ENCODE results near the gene GFOD1.
A peak's percentile ranks its signal among the peaks of the same experiment; 100 is the strongest.

GFOD1 gene

DNA sequence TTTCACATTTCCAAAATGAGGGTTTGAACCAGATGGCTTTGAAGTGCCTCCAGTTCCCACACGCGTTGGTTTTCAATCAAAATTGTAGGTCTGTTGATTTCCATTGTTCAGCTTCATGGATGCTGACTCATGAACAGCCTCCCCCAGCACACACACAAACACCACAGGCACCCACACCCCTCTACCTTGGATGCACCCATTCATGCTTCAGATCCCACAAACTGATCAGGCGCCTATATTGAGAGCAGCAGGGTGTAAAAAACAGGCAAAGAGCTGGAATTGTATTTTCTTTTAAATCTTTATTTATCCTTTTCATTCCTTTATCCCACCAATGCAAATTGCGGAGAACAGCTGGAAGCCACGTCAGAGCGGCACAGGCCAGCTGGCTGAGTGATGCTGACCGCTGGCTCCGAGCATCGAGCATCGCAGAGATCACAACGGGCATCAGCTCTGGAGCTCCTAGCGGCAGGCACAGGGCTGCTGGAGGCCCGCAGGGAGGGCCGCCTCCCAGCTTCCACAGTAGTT is 129.8 kb downstream of the GFOD1 start:
- H3K9ac ChIP-seq (ENCODE audit: low read depth, low read length, poor library complexity, severe bottlenecking) = no peak overlapping the region
- TF ChIP-seq CTCF (conservative IDR thresholded peaks at IDR 0.05; ENCODE audit: low read length) (no peak), EZH2phosphoT487 (IDR thresholded peaks at IDR 0.05; ENCODE audit: borderline replicate concordance) (no peak)
- H3K79me2 ChIP-seq (ENCODE audit: insufficient read depth, low read length) = no peaks in the 10 kb centered on the region
- H3K27me3 ChIP-seq (ENCODE audit: insufficient read depth, low read length, poor library complexity, severe bottlenecking) = no peaks in the 10 kb centered on the region
- no peak overlapping the region for H2AFZ ChIP-seq (ENCODE audit: low read length)
- H3K4me2 ChIP-seq (ENCODE audit: low read depth, low read length, poor library complexity, severe bottlenecking) = no peak overlapping the region
- H3K36me3 ChIP-seq (ENCODE audit: insufficient read depth, low read length) = no peaks in the 10 kb centered on the region
- H3K9me2 ChIP-seq (replicated peaks; ENCODE audit: low read depth, low read length) = no peaks in the 10 kb centered on the region
- H3F3A ChIP-seq (ENCODE audit: low read depth) = peaks cover 4% of the 10 kb centered on the region; the same call in 1 of the 2 replicates
- H4K20me1 ChIP-seq (ENCODE audit: insufficient read depth, low read length, poor library complexity, severe bottlenecking) = no peaks in the 10 kb centered on the region
- H3K9me3 ChIP-seq (ENCODE audit: insufficient read depth, low read depth, low read length) = no peaks in the 10 kb centered on the region
- H3K4me3 ChIP-seq (ENCODE audit: low read length, poor library complexity, severe bottlenecking) = no peak overlapping the region
- H3K4me1 ChIP-seq (ENCODE audit: insufficient read depth, low read length, poor library complexity, severe bottlenecking) = peaks cover 40% of the 10 kb centered on the region

DNA sequence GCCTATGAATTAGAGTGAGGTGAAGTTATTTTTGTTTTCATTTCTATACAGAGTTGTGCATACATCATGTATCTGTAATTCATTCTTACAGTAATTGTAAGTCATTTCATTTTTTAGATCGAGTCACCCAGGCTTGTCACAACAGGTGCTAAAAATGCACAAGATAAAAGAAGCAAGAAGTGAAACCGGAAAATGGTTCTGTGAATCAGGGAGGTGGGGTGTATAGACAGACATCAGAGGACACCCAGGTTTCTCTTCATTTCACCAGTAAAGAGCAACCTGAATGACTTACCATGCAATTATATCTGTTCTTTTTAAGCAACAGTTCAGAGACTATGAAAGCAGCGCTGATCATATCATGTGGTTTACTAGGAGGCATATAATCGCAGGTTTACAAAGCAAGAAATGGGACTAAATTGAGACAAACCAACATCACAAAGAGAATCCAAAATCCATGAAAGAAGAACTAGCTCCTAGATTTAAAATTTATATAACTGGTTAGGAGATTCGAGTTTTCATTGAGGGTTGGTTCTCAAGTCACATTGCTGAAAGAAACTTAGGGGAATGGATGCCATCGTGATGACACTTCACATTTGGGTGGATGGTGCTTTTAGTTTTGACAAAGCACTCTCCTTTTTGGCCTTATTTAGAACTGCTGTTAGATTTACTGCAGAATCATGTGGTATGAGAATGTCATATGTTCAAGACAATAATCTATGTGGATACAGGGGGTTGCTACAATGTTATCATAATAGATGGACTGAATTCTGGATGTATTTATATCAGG is 131.2 kb downstream of the GFOD1 start:
- Histone ChIP-seq H3K79me2 (ENCODE audit: insufficient read depth, low read length) (no peaks in the 10 kb centered on the region), H3K9me3 (ENCODE audit: insufficient read depth, low read depth, low read length) (no peaks in the 10 kb centered on the region), H3K36me3 (ENCODE audit: insufficient read depth, low read length) (no peaks in the 10 kb centered on the region), H4K20me1 (ENCODE audit: insufficient read depth, low read length, poor library complexity, severe bottlenecking) (no peaks in the 10 kb centered on the region), H3K4me3 (ENCODE audit: low read length, poor library complexity, severe bottlenecking) (peak overlapping the region; percentile 64), H3K4me1 (ENCODE audit: insufficient read depth, low read length, poor library complexity, severe bottlenecking) (peaks cover 38% of the 10 kb centered on the region), H2AFZ (ENCODE audit: low read length) (no peak overlapping the region), H3F3A (ENCODE audit: low read depth) (peaks cover 4% of the 10 kb centered on the region; the same call in 1 of the 2 replicates), H3K9ac (ENCODE audit: low read depth, low read length, poor library complexity, severe bottlenecking) (peak overlapping the region; percentile 31), H3K27me3 (ENCODE audit: insufficient read depth, low read length, poor library complexity, severe bottlenecking) (no peaks in the 10 kb centered on the region), H3K9me2 (replicated peaks; ENCODE audit: low read depth, low read length) (no peaks in the 10 kb centered on the region), H3K4me2 (ENCODE audit: low read depth, low read length, poor library complexity, severe bottlenecking) (peak overlapping the region; percentile 91)
- no peak for TF ChIP-seq CTCF (conservative IDR thresholded peaks at IDR 0.05; ENCODE audit: low read length)
- no peak for TF ChIP-seq EZH2phosphoT487 (IDR thresholded peaks at IDR 0.05; ENCODE audit: borderline replicate concordance)

DNA sequence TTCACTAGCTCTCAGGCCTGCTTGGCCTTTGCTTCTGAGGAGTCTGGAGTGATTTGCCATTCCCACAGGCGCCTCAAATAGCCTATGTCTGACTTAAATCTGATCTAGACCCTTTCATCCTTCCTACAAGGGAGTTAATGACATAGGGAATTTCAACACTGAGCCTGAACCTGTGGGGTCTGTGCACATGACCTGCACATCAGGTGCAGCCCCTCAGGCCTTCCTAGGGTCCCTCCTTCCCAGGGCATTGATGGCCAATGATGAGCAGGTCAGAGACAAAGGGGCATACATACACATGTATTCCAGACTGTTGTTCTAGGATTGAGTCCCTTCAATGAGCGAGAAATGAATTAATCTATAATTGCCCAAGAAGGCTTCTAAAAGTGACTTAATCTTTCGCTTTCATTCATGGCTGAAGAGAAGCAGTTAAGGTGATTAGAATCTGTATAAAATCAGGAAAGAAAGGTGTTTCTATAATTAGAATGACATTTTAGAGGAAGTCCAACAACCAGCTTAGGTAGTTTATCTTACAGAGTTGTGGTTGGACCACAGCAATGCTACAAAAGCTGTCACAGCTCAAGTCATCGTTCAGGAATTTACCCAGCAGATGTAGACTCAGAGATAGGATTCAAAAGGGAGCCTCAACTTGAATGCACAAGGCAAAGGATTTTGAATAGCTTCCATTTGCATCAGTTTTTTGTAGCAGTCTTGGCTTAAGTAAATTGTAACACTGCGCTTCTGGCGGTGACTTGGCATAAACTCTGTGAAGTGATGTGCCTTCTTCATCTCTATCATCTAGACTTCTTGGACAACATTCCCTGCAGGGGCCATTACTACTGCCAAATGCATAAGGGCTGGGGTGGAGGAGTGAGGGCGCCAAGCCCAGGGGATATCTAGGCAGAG is 132.1 kb downstream of the GFOD1 start:
- Histone ChIP-seq H3F3A (ENCODE audit: low read depth) (peaks cover 4% of the 10 kb centered on the region; the same call in 1 of the 2 replicates), H2AFZ (ENCODE audit: low read length) (no peak overlapping the region), H3K79me2 (ENCODE audit: insufficient read depth, low read length) (no peaks in the 10 kb centered on the region), H4K20me1 (ENCODE audit: insufficient read depth, low read length, poor library complexity, severe bottlenecking) (no peaks in the 10 kb centered on the region), H3K27me3 (ENCODE audit: insufficient read depth, low read length, poor library complexity, severe bottlenecking) (no peaks in the 10 kb centered on the region), H3K4me1 (ENCODE audit: insufficient read depth, low read length, poor library complexity, severe bottlenecking) (peaks cover 31% of the 10 kb centered on the region), H3K4me2 (ENCODE audit: low read depth, low read length, poor library complexity, severe bottlenecking) (peak overlapping the region; percentile 91), H3K9ac (ENCODE audit: low read depth, low read length, poor library complexity, severe bottlenecking) (peak overlapping the region; percentile 31), H3K36me3 (ENCODE audit: insufficient read depth, low read length) (no peaks in the 10 kb centered on the region), H3K9me3 (ENCODE audit: insufficient read depth, low read depth, low read length) (no peaks in the 10 kb centered on the region), H3K4me3 (ENCODE audit: low read length, poor library complexity, severe bottlenecking) (peak overlapping the region; percentile 64), H3K9me2 (replicated peaks; ENCODE audit: low read depth, low read length) (no peaks in the 10 kb centered on the region)
- TF ChIP-seq EZH2phosphoT487 (IDR thresholded peaks at IDR 0.05; ENCODE audit: borderline replicate concordance) (no peak), CTCF (conservative IDR thresholded peaks at IDR 0.05; ENCODE audit: low read length) (no peak)
